Activated CD8-positive, alpha-beta memory T cell treated with anti-CD3 and anti-CD28 coated beads for 1 hour (primary cell): ENCODE data around the gene DENND2A.
A peak's percentile ranks its signal among the peaks of the same experiment; 100 is the strongest.
"Not testable (repeated sequence)": the region's sequence is repeated elsewhere in the genome, so short reads cannot be mapped to it uniquely, and the experiment has no call there.

Source experiments
- DNase-seq, 2 donors: peaks; one replicate each; pipeline ENCODE4 v3.0.0-alpha.2; 2020; ENCODE audit warnings: low read depth in 1 of 2; ENCODE audit errors: extremely low read depth in 1 of 2

Gene DENND2A

DNA sequence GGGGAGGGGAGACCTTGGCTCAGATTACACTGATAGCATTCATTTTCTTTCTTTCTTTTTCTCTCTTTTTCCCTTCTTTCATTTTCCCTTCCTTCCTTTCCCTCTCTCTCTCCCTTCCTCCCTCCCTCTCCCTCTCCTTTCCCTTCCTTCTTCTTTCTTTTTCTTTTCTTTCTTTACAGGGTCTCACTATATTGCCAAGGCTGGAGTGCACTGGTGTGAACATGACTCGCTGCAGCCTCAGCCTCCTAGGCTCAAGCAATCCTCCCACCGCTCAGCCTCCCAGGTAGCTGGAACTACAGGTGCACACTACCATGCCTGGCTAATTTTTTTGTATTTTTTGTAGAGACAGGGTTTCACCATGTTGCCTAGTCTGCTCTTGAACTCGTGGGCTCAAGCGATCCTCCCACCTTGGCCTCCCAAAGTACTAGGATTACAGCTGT, 88.4 kb downstream of the DENND2A start:
- no peak for DNase-seq

DNA sequence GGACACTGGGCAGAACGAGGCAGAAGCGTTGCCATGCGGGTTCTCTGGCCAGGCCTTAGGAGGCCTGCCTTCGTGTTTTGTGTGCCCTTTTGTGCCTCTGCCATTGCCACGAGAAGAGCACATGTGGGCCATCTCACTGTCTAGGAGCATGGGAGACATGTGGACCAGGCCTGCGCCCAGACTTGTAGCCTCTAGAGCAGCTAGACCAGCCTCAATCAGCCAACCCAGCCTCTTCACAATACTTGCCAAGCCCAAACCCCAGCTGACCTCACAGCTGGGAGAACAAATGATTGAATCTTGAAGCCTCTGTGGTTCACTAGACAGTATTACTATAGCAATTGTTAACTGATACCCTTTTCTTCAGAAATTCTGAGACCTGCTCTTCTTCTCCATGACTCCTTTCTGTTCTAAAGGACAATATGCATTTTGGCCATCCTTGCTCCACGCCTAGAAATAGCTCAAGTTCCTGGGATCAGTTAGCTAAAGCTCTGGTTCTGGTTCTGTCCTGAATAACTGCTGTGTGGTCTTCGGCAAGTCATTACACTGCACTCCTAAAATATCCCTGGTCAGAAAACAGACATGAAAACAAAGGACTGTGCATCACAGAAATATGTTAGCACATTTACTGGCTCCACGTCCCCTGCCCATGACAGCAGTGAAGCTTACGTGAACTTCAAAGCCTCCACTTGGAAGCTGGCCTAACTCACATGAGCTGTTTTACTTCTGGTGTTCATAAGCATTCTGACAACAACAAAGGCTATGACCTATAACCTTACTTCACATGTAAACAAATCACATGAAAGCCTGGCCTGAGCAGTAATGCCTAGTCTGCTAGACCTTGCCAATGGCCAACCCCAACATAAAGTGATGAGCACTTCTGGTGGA, 89.0 kb downstream of the DENND2A start:
- DNase-seq: no peak

DNA sequence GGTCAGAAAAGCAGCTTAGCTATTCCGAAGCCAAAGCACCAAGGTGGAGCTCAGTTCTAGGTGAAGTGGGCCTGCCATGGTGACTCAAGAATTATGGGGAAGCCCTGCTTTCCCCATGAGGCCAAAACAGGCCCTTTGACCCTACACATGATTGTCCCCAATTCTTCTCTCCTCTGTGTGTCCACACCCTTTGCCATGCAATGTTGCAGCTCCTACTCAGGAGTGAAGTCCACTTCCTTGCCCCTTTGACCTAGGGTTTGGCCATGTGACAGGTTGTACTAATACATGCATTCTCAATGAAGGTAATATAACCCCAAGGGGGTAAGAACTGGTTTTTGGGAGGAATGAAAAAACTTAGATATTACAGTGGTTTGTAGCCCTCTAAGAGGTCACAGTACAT, 93.7 kb downstream of the DENND2A start:
- DNase-seq: no peak

DNA sequence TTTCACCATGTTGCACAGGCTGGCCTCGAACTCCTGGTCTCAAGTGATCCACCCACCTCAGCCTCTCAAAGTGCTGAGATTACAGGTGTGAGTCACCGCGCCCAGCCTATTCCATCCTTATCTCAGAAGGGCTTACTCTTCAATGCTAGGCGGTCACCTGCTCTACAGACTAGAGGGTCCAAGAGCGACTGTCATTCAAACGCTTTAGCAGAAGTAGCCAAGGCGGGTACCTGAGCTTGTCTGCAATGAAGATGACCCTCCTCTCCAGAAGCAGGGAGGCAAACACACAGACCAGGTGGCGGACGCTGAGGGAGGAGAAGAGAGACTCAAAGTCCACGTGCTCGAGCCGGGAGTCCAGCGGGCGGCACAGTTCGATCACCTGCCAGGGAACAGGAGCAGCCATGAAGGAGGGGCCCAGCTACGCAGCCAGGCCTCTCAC, 96.2 kb downstream of the DENND2A start:
- no peak for DNase-seq

DNA sequence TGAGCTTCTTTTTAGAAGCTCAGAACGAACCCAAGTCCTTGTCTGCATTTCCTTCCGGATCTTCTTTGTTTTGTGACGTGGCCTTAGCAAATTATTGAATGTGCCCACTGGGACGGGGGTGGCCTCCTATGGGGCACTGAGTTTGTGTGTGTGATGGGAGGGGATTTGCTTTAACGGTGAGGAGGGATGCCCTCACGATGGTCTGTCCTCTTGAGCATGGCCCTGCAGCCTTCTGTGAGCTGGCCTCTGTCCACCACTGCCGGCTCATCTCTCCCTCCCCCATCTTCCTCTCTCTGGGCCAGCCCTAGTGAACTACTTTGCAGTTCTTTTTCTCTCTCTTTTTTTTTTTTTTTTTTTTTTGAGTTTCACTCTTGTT, 98.4 kb downstream of the DENND2A start:
- no peak for DNase-seq

DNA sequence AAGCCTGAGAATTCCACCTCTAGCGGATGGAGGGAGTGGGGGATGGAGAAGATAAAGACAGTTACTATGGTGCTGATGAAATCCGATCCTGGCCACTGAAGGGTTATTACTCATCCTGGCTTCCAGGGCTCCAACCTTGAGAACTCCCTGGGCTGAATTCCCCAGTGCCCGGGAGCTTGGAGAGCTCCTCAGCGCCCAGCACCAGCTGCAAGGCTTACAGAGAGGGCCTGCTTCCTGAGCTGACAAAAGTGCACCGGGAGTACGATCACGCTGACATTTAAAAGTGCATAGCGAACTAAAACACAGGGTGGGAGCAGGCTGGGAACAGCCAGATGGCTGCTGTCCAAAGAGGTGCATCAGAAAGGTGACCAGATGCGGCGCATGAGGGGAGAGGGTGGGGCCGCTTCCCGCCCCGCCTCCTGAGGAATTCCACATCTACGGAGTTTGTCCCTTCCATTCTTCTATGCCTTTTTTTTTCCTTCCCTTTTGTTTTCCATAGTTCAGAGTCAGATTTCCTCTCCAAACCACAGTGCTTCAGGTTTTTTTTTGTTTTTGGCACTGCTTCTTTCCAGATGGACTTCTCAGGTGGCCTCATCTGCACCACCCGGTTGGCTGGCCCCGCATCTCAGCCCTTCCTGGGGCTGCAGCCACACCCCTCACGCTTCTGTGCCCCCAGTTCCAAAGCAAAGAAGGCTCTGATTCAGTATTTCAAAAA, 98.9 kb downstream of the DENND2A start:
- DNase-seq: no peak

DNA sequence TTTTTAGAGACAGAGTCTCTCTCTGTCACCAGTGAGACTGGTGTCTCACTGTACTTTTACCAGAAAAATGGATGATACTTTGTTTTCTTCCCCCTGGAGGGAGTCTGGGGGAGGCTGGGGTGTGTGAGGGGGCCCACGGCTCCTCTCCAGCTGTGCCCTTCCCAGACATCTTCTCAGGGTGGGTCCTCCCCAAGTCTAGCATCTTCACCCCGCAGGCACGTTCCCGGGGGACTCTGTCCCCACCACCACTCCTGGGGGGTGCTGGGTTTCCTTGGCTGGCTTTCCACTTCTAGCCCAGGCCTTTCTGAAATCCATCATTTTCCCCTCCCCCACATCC, 99.5 kb downstream of the DENND2A start:
- no peak for DNase-seq

DNA sequence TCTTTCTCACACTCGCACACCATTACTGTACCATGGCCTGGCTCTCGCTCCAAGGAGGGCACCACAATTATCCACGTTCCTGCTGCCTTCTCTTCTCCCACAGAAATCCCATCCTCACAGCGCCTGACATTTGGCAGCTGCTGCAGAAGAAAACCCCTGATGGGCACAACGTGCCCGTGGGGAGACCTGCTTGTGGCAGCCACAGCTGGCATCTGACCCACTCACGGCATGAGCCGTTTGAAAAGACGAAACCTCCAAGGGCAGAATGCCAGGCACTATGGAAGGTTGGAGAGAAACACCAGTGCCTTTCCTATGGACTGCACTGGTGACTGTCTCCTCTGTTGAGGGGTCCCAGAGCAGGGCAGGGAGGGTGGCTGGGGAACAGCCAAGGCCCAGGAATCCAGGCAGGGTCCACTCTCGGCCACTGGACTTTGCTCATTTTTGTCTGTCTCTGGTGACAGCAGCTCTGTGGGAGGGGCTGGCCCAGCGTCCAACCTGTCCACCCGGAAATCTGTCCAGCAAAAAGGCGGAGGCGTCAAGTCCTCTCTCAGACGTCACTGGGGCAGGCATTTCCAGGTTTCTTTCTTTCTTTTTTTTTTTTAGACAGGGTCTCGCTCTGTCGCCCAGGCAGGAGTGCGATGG, 100.4 kb downstream of the DENND2A start:
- no peak for DNase-seq

DNA sequence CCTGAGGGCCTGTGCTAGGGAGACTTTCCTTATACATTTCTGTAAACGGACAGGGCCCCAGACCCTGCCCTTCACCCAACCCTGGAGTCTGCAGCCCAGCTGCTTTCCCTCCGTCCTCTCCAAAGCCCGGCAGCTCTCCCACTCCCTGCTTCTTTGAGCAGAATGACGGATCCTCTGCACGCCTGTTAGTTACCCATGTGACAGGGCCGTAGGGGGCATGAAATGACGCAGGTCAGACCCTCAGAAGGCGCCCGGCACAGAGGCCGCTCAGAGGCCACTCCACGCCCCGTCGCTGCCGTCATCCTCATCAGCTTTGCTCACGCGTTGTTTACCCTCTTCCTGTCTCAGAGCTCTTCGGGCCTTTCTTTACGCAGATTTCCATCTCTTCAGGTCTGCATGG, 101.2 kb downstream of the DENND2A start:
- no peak for DNase-seq

DNA sequence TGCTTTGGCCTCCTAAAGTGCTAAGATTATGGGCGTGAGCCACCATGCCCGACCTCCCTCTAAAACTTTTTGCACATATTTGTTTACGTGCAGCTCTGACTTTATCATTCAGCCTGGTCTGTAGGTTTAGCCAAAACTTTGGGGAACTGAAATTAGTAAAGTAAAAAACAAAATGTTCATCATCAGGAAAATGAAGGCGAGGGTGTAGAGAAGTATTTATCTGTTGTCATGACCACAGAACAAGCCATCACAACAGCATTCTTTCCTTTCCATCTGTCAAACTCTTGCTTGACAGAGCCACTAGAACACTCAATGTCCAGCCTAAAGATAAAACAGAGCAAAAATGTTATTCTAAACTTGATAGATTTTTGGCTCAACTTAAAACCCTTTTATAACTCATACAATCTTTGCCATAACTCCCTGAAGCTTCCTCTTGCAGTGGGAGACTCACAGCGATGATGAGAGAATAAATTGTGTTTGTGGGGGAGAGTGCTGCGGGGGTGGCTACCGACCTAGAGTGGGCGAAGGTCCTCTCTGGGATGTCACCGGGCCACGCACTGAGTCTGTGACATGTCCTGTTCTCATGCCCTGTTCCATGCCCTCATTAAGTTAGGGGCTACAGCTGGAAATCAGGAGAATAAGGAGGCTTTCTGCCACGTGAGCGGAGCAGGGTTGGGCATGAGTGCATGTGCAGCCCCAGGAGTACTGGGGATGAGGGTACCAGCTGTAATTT, 102.7 kb downstream of the DENND2A start:
- DNase-seq: no peak

DNA sequence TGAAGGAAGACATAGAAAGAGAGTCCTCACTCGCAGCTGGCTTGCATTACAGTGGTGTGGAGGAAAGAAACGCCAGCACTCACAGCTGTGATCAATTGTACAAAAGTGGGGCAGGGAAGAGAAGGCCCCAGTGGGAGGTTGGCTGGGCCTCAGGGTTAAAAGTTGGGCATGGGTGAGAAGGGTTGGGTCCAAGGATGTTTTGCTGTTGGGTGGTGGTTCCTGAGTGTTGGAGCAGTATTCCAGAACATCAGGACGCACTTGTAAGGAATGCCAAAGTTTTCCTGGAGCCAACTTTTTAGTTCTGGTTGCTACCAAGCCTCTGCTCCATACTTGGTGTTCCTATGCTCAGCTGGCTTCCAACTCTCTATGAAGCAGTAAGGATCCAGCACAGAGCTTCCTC, 105.9 kb downstream of the DENND2A start:
- no peak for DNase-seq

DNA sequence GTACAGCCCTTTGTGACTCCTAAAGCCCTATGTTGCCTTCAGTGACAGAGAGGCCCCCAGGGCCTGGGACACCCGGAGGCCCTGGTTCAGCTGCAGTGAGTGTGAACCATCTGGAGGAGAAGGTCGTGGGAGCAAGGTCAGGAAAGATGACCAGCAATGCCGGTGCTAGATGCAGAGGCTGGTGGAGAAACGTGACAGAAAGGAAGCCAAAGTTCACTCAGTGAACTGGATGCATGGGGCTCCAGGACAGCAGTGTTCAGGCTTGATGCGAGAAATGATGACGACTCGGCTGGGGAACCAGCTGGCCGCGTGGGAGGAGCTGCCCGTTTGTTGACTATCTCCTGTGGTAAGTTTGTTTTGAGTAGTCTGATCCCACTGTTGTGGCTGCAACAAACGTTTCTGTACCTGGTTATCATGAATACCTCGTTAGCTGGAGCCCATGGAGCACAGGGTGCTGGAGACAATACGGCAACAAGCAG, 107.2 kb downstream of the DENND2A start:
- DNase-seq: no peak

DNA sequence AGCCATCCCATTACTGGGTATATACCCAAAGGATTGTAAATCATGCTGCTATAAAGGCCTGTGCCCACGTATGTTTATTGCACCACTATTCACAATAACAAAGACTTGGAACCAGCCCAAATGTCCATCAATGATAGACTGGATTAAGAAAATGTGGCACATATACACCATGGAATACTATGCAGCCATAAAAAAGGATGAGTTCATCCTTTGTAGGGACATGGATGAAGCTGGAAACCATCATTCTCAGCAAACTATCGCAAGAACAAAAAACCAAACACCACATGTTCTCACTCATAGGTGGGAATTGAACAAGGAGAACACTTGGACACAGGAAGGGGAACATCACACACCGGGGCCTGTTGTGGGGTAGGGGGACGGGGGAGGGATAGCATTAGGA, 111.2 kb downstream of the DENND2A start:
- not testable (repeated sequence) for DNase-seq

DNA sequence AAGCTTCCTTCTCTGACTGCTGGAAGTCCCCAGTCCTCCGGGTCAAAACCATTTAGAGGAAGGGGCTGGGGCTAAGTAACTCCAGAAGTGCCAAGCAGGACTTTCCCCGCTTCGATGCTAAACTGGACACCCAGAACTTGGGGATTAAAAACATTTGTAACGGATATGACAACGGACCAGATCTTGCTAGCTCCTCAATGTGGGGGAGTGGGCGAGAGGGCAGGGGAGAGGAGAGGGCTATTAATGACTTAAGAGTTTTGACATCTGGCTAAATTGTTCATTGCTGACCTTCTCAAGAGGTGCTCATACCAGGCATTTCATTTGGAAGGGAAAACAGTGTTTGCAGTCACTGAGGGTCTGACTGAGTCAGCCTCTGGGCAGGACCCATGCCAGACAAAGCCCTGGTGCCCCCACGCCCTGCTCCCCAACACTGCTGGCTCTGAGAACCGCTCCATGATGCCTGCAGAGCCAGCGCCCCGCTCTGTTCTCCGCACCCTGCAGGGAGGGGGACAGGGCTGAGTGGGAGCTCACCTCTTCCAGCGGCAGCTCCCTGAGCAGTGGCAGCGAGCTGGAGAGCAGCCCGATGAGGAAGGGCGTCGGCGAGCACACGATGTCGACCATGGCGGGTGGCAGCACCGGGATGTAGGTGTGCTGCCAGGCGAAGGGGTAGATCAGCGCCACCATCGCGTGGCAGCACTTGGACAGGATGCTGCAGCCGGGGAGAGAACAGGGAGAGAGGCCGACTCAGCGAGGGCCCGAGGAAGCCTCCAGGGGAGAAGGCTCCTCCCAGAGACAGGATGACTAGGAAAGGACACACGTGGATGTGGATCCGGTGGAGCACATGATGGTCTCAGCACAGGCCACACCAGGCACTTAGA, 113.6 kb downstream of the DENND2A start:
- no peak for DNase-seq

DNA sequence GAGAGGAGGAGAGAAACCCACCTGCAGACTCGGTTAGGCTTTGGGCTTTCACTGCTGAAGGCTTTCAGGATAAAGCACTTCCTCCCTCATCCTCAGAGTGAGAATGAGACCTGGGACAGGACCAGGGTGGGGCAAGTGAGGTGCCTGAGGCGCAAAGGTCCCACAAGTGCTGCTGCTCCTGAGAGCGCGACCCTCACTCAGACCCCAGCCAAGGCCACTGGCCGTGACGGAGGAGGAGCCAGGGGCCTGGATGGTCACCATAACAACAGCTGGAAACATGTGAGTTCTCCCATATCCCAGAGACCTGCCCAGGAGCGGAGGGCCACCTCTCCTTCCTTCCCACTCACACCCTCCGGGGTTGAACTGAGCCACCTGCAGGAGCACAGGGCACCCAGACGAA, 114.4 kb downstream of the DENND2A start:
- DNase-seq: no peak

DNA sequence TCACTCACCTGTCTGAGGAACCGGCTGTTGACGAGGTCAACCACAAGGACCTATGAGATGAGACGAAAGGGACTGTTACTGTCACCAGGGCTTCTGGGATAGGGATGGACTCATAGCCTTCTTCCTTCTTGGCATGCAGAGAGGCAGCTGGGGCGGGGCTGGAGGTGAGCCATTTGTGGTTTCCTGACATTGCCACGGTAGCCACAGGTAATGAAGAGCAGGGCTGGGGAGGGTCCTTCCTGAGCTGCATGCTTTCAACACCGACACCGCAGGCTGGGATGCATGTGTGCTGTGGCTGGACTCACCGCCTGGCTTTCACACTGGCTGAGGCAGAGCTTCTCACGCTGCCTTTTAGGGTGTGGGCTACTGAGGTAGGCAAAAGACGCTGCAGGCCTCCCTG, 114.9 kb downstream of the DENND2A start:
- peak in 1 of 2 donors; percentile 11 for DNase-seq

DNA sequence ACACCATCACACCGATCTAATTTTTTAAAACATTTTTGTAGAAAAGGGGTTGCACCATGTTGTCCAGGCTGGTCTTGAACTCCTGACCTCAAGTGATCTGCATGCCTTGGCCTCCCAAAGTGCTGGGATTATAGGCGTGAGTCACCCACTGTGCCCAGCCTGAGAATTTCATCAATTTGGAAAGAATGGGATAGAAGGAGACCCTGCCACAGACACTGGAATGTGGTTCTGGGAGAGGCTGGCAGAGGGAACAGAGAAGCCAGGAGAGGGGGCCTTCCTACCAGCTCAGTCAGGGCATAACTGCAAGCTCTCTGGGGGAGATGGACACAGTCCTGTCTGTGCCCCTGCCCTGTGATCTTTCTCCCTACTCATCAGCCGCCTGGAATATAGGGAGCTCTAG, 119.2 kb downstream of the DENND2A start:
- no peak for DNase-seq

DNA sequence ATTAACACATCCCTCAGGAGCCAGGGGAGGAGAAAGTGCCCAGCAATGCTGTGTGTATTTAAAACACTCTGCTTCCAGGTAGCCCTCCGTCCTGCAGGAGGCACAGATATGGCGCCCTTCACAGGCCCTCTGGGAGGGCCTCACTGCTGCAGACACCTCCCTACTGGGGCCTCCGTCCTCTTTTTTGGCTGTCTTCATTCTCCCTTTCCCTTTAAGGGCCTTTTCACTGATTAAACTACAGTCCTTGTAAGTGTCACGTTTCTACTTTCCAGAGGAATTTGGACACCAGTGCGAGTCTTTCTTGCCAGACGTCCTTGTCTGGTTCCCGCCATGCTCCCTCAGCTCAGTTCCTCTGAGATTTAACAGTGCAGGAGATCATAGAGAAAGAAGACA, 121.6 kb downstream of the DENND2A start:
- no peak for DNase-seq

DNA sequence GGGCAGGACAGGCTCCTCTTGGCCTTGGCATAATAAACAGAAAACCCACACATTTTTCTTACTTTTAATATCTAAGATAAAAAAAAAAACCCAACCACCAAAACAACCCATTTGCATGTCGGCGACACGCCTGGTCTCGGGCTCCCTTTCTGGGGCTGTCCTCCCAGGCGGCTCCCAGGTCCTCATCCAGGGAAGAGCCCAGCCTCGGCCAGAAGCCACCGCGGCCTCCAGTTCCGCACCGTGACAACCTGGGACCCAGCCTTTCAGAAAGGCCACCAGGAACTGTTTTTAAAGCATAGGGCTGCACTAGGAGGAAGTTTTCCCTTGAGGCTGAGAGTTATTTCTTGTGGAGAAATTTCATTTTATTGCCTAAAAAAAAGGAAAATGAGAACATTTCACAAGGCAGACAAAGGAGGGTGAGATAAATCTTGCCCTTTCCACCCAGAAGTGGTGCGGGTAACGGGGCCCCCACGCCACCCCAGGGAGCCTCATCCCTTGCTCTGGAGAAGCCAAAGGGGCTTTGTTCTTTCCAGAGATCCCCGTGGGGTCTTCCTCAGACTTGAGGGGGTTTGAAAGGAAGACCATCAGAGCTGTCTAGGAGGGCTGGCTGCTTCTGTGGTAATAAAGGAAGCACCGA, 122.1 kb downstream of the DENND2A start:
- no peak for DNase-seq
